Smooth muscle cell (in vitro differentiated cells): ENCODE data around the gene FAM222B. TPM values are rescaled to one million over a fixed set of nuclear protein-coding genes. Genes with fewer than 3 reads are reported as not detected.

Experiments used
- DNase-seq: peaks from one replicate; lab custom pipeline; 2025; ENCODE audit not compliant: unreplicated experiment; lab: John Stamatoyannopoulos, UW
- H2AFZ ChIP-seq: fragments of 200-600 bp; sonication (generic); 2 replicates; pipeline ENCODE4 v1.6.0; 2016; ENCODE audit warnings: antibody characterized with exemption, low read depth, mild to moderate bottlenecking
- H3F3A ChIP-seq: fragments of 200-600 bp; sonication (generic); 2 replicates; pipeline ENCODE4 v1.6.0; 2017; ENCODE audit warnings: antibody characterized with exemption, low read depth
- H3K27ac ChIP-seq: fragments of 200-600 bp; sonication (generic); 2 replicates; pipeline ENCODE4 v1.5.1; 2016; ENCODE audit warnings: low read depth, mild to moderate bottlenecking
- H3K27me3 ChIP-seq: fragments of 200-600 bp; sonication (generic); 2 replicates; pipeline ENCODE4 v1.6.1; 2016; ENCODE audit warnings: low read depth, mild to moderate bottlenecking
- H3K36me3 ChIP-seq: fragments of 200-600 bp; sonication (generic); 2 replicates; pipeline ENCODE4 v1.5.1; 2016; ENCODE audit warnings: low read depth
- H3K4me1 ChIP-seq: fragments of 200-600 bp; sonication (generic); 2 replicates; pipeline ENCODE4 v1.5.1; 2016; ENCODE audit warnings: low read depth
- H3K4me2 ChIP-seq: fragments of 200-600 bp; sonication (generic); 2 replicates; pipeline ENCODE4 v1.6.0; 2016; ENCODE audit warnings: mild to moderate bottlenecking
- H3K4me3 ChIP-seq: fragments of 200-600 bp; sonication (generic); 2 replicates; pipeline ENCODE4 v1.5.1; 2016; ENCODE audit warnings: mild to moderate bottlenecking
- H3K79me2 ChIP-seq: fragments of 200-600 bp; sonication (generic); 2 replicates; pipeline ENCODE4 v1.6.0; 2016; ENCODE audit warnings: low read depth, mild to moderate bottlenecking
- H3K9ac ChIP-seq: fragments of 200-600 bp; sonication (generic); 2 replicates; pipeline ENCODE4 v1.6.0; 2016; ENCODE audit warnings: low read depth
- H3K9me3 ChIP-seq: fragments of 200-600 bp; sonication (generic); replicated peaks from 2 replicates; pipeline ENCODE4 v1.5.1; 2016; ENCODE audit warnings: low read depth
- H4K20me1 ChIP-seq: fragments of 200-600 bp; sonication (generic); 2 replicates; pipeline ENCODE4 v1.6.0; 2016; ENCODE audit warnings: low read depth
- CTCF ChIP-seq: fragments of 200-600 bp; sonication (generic); IDR thresholded peaks from 2 replicates; pipeline ENCODE4 v1.5.1; 2017; ENCODE audit warnings: borderline replicate concordance, mild to moderate bottlenecking, antibody characterized with exemption; ENCODE audit not compliant: insufficient read depth, poor library complexity, severe bottlenecking
- WGBS: methylation state at CpG from one replicate; pipeline ENCODE4 v1.1.7; 2016; ENCODE audit warnings: low lambda C conversion rate; 5-methylcytosine and 5-hydroxymethylcytosine counted together
- polyA plus RNA-seq: library from polyadenylated mRNA; unstranded; fragments of >200 nt; fragmentation: Nextera tagmentation; extraction: Ambion mirVana; gene quantifications from 2 replicates; pipeline ENCODE4 v1.2.1, GENCODE V29; 2016
- total RNA-seq: library from RNA; depleted of rRNA; stranded (reverse); fragments of >200 nt; gene quantifications from 2 replicates; pipeline ENCODE4 v1.2.3, GENCODE V29; 2014

Gene FAM222B
- total and polyA plus RNA-seq, 2 experiments from 2014 or later: 20.5 to 28.0 TPM

GRCh38 chr17:28883967-28884702 lies 41.5 kb upstream of the FAM222B start:
- no peaks in the 10 kb centered on the region for H3K79me2 ChIP-seq

GRCh38 chr17:28882154-28882895 lies 39.7 kb upstream of the FAM222B start:
- no peak overlapping the region for H3K9ac ChIP-seq
- no peak for TF ChIP-seq CTCF
- no peak overlapping the region for H3K27ac ChIP-seq
- H4K20me1 ChIP-seq: no peaks in the 10 kb centered on the region
- no peaks in the 10 kb centered on the region for H3K27me3 ChIP-seq
- no peaks in the 10 kb centered on the region for H3F3A ChIP-seq
- no peaks in the 10 kb centered on the region for H3K36me3 ChIP-seq
- no peaks in the 10 kb centered on the region for H3K9me3 ChIP-seq
- WGBS: 96% methylated on average over 18 of the region's 18 CpGs
- H3K4me2 ChIP-seq: no peak overlapping the region
- no peak overlapping the region for H2AFZ ChIP-seq
- H3K4me1 ChIP-seq: no peaks in the 10 kb centered on the region
- H3K79me2 ChIP-seq: no peaks in the 10 kb centered on the region
- H3K4me3 ChIP-seq: no peak overlapping the region
- DNase-seq: no peak

More at GRCh38 chr17:28883967-28884702, 41.5 kb upstream of the FAM222B start:
- Histone ChIP-seq H3K36me3 (no peaks in the 10 kb centered on the region), H3K27me3 (no peaks in the 10 kb centered on the region), H3F3A (no peaks in the 10 kb centered on the region), H3K27ac (no peak overlapping the region), H2AFZ (no peak overlapping the region), H3K4me3 (no peak overlapping the region), H3K9ac (no peak overlapping the region), H3K9me3 (no peaks in the 10 kb centered on the region), H4K20me1 (no peaks in the 10 kb centered on the region), H3K4me2 (no peak overlapping the region), H3K4me1 (no peaks in the 10 kb centered on the region)
- DNase-seq: no peak
- 94% methylated on average over 27 of the region's 27 CpGs for WGBS
- TF ChIP-seq CTCF: no peak

GRCh38 chr17:28881533-28882056 lies 39.0 kb upstream of the FAM222B start:
- H4K20me1 ChIP-seq: no peaks in the 10 kb centered on the region
- no peak for DNase-seq
- WGBS: 95% methylated on average over 17 of the region's 17 CpGs
- TF ChIP-seq CTCF: no peak
- no peaks in the 10 kb centered on the region for H3K27me3 ChIP-seq
- no peak overlapping the region for H2AFZ ChIP-seq
- no peaks in the 10 kb centered on the region for H3K36me3 ChIP-seq
- H3K4me3 ChIP-seq: no peak overlapping the region
- no peaks in the 10 kb centered on the region for H3K9me3 ChIP-seq
- no peaks in the 10 kb centered on the region for H3K79me2 ChIP-seq
- no peaks in the 10 kb centered on the region for H3F3A ChIP-seq
- no peaks in the 10 kb centered on the region for H3K4me1 ChIP-seq
- no peak overlapping the region for H3K9ac ChIP-seq
- H3K4me2 ChIP-seq: no peak overlapping the region
- H3K27ac ChIP-seq: no peak overlapping the region
